Measurements from ENCODE around the gene SH3PXD2A.
A peak's percentile ranks its signal among the peaks of the same experiment; 100 is the strongest.
"Not testable (repeated sequence)": the region's sequence is repeated elsewhere in the genome, so short reads cannot be mapped to it uniquely, and the experiment has no call there.

Gene SH3PXD2A

DNA sequence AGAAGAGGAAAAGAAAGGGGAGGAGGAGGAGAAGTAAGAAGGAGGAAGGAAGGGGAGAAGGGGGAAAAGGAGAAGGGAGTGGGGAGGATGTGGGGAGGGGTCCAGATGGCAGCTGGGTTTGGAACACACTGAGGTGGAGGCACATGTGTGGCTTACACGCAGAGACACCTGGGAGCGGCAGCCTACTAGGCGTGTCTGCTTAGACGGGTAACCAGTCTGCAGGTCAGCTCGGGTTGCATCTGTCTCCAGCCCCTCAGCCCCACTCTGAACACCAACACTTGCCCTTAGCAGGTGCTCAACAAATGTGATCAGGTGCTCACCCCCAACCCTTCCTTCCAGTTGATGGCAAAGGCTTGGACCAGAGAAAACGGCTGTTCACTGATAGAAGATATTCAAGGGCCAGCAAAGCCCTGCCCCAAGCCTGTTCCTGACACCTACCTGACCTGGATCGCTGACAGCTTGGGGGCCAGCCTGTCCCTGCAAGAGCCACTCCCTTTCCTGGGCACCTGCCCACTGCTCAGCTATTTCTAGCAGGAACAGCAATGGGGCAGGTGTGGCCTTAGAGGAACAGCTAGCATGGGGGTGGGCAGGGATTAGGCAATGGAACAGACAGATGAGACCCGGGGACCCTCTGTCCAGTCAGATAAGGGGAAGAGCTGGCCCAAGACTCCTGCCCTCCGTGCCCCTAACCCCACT lies 70.5 kb downstream of the SH3PXD2A start:
- no peak for DNase-seq (ENCODE audit: low read depth)
- no peak overlapping the region for H3K9ac ChIP-seq (ENCODE audit: low read length)
- no peaks in the 10 kb centered on the region for H3K36me3 ChIP-seq (ENCODE audit: control insufficient read depth, insufficient read depth, low read length, severe bottlenecking)
- H3K27me3 ChIP-seq (replicated peaks; ENCODE audit: control insufficient read depth, insufficient read depth, low read length) = no peaks in the 10 kb centered on the region
- H3K4me1 ChIP-seq (ENCODE audit: control insufficient read depth, insufficient read depth, low read length) = peaks cover 8% of the 10 kb centered on the region
- no peaks in the 10 kb centered on the region for H3K9me3 ChIP-seq (ENCODE audit: control insufficient read depth, low read length)
- H3K4me3 ChIP-seq (ENCODE audit: low read length) = no peak overlapping the region

DNA sequence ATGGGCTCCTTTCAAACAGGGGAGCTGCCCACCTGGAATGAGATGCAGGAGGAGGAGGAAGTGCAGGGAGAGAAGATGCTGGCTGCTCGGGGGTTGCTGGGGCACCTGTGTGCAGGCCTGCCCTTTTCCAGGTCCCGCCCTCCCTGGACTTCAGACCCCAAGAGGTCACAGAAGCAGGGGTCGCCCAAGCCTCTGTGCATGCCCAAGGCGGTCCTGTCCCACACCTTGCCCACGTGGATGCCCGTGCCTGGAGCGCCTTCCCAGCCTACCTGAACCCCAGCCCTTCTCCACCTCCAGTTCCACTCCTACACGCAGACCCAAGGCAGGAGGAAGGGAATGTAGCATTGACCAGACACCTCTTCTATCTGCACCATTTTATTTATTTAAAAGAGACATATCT lies 71.3 kb downstream of the SH3PXD2A start:
- peaks cover 16% of the 10 kb centered on the region for H3K4me1 ChIP-seq (ENCODE audit: control insufficient read depth, insufficient read depth, low read length)
- no peaks in the 10 kb centered on the region for H3K36me3 ChIP-seq (ENCODE audit: control insufficient read depth, insufficient read depth, low read length, severe bottlenecking)
- H3K9me3 ChIP-seq (ENCODE audit: control insufficient read depth, low read length) = no peaks in the 10 kb centered on the region
- no peaks in the 10 kb centered on the region for H3K27me3 ChIP-seq (replicated peaks; ENCODE audit: control insufficient read depth, insufficient read depth, low read length)
- no peak overlapping the region for H3K4me3 ChIP-seq (ENCODE audit: low read length)
- no peak overlapping the region for H3K9ac ChIP-seq (ENCODE audit: low read length)
- DNase-seq (ENCODE audit: low read depth) = no peak

DNA sequence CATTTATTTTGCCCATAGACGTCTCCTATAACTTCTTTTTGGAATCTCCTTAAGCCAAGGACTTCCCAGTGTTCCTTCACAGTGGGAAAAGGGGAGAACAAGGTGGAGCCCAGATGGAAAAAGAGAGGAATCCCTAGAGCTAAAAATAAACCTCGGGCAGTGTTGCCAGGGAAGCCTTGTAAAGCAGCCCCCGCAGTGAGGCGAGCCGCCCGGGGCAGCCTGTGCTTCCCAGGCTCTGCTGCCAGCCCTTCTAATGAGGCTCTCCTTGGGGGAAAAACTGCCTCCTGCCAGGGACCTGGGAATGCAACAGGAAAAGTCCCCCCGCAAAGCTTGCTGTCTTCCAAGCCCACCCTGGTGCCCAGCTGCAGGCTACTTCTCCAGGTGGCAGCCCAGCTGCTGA lies 71.7 kb downstream of the SH3PXD2A start:
- Histone ChIP-seq H3K4me1 (ENCODE audit: control insufficient read depth, insufficient read depth, low read length) (peaks cover 16% of the 10 kb centered on the region), H3K9me3 (ENCODE audit: control insufficient read depth, low read length) (no peaks in the 10 kb centered on the region), H3K4me3 (ENCODE audit: low read length) (no peak overlapping the region), H3K36me3 (ENCODE audit: control insufficient read depth, insufficient read depth, low read length, severe bottlenecking) (no peaks in the 10 kb centered on the region), H3K9ac (ENCODE audit: low read length) (no peak overlapping the region), H3K27me3 (replicated peaks; ENCODE audit: control insufficient read depth, insufficient read depth, low read length) (no peaks in the 10 kb centered on the region)
- DNase-seq (ENCODE audit: low read depth) = no peak

DNA sequence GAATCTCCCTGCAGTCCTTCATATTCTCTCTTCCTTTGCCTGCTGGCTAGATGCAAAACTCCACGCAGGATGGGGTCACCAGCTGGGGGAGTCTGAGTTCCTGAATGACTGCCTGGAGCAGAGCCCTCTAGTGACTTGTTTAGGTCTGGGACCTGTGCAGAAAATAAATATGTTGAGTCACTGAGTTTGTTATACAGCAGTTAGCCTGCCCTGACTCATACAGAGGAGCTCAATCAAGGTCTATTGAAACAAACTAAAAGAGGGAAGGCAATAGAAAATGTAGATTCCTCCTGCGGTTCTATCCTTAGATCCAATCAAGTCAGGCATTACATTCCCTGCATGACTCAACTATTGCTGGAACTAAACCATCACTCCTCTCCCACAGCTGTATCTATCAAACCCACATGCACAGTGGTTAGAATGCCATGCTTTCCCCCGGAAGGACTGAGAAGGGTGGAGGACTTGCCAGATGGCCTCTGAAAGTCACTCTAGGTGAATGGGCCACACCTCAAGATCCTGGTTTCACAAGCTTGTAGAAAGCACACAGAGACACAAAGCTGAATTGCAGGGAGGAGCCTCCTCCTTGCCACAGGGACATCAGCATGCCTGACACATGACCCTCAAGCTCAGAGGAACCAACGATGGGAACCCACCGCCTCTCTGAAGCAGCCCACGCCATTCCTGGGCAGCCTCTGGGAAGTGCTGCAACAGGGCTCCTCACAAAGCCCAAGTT lies 73.9 kb downstream of the SH3PXD2A start:
- no peaks in the 10 kb centered on the region for H3K36me3 ChIP-seq (ENCODE audit: control insufficient read depth, insufficient read depth, low read length, severe bottlenecking)
- H3K4me3 ChIP-seq (ENCODE audit: low read length) = no peak overlapping the region
- H3K9me3 ChIP-seq (ENCODE audit: control insufficient read depth, low read length) = no peaks in the 10 kb centered on the region
- H3K9ac ChIP-seq (ENCODE audit: low read length) = no peak overlapping the region
- H3K4me1 ChIP-seq (ENCODE audit: control insufficient read depth, insufficient read depth, low read length) = peaks cover 27% of the 10 kb centered on the region
- DNase-seq (ENCODE audit: low read depth) = peak; percentile 58
- H3K27me3 ChIP-seq (replicated peaks; ENCODE audit: control insufficient read depth, insufficient read depth, low read length) = no peaks in the 10 kb centered on the region

DNA sequence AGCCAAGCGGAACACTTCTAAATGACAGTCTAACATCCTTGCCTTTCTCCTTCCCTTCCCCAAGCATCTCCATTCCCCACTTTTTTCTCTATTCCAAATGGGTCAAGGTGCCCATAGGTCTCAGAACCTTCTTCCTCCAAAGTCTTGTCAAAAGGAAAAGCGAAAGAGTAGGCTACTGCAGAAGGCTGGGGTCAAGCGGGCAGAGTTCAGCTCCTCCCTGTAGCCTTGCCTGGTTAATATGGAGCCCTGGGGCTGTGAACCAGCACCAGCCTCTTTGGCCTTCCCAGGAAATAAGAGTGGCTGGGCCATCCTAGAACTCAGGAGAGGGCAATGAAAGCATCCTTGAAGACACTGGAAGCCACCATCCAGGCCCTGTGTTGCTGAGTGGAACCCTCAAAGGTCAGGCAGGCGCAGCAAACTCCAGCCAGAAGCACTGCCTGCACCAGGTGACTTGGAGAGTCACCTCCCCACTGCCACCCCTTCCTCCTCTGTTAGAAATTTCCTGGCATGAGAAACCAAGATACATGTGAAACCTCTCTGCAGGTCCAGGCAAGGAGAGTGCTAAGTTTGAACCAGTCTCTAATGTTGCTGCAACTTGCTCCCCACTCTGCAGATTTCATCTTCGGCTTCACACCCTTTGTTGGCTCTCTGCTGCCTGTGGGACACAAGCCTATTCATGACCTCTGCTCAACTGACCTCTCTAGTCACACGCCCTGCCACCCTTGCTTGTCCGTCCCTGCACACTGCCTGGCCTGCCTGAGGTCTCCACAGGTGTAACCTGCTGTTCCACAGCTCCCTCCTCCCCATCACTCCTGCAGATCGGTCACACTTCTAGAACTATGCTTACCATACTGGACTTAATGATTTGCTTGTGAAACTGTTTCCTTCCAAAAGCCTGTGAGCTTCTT lies 74.9 kb downstream of the SH3PXD2A start:
- no peak overlapping the region for H3K9ac ChIP-seq (ENCODE audit: low read length)
- no peak for DNase-seq (ENCODE audit: low read depth)
- H3K27me3 ChIP-seq (replicated peaks; ENCODE audit: control insufficient read depth, insufficient read depth, low read length) = no peaks in the 10 kb centered on the region

DNA sequence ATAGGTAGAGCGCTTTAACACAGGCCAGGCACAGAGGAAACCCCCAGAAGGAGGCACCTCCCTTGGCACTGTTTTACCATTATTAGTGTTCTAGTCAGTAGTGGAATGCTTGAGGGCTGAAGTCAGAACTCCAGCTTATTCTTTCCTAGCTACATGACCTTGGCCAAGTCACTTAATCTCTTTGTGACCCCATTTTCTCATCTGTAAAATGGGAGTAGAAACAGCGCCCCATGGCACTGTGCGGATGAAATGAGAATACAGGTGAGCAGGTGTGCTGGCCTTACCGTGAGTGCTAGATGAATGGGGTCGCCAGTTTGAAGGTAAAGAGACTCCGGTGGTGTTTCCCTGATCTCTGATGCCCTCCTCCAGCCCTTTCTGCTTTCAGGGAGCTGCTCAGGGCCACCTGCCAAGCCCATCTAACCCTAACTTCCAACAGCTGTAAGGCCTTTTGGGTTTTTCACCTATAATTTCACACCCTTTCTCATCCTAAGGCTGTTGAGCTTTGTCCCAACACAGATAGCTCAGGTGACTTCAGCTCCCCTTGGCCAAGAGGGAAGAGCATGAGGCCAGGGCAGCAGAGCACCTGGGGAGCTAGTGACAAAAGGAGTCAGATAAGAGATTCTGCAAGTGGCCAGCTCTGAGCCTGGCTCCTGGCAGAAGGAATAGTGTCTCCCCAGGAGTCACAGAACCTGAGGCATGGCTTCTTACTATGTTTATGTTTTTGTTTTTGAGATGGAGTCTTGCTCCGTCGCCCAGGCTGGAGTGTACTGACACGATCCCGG lies 76.8 kb downstream of the SH3PXD2A start:
- DNase-seq (ENCODE audit: low read depth) = no peak
- Histone ChIP-seq H3K4me3 (ENCODE audit: low read length) (no peak overlapping the region), H3K9ac (ENCODE audit: low read length) (no peak overlapping the region), H3K9me3 (ENCODE audit: control insufficient read depth, low read length) (no peaks in the 10 kb centered on the region), H3K27me3 (replicated peaks; ENCODE audit: control insufficient read depth, insufficient read depth, low read length) (no peaks in the 10 kb centered on the region), H3K4me1 (ENCODE audit: control insufficient read depth, insufficient read depth, low read length) (peaks cover 29% of the 10 kb centered on the region), H3K36me3 (ENCODE audit: control insufficient read depth, insufficient read depth, low read length, severe bottlenecking) (no peaks in the 10 kb centered on the region)

More for the DNA sequence above, 74.9 kb downstream of the SH3PXD2A start:
- Histone ChIP-seq H3K36me3 (ENCODE audit: control insufficient read depth, insufficient read depth, low read length, severe bottlenecking) (no peaks in the 10 kb centered on the region), H3K9me3 (ENCODE audit: control insufficient read depth, low read length) (no peaks in the 10 kb centered on the region), H3K4me1 (ENCODE audit: control insufficient read depth, insufficient read depth, low read length) (peaks cover 29% of the 10 kb centered on the region), H3K4me3 (ENCODE audit: low read length) (no peak overlapping the region)

DNA sequence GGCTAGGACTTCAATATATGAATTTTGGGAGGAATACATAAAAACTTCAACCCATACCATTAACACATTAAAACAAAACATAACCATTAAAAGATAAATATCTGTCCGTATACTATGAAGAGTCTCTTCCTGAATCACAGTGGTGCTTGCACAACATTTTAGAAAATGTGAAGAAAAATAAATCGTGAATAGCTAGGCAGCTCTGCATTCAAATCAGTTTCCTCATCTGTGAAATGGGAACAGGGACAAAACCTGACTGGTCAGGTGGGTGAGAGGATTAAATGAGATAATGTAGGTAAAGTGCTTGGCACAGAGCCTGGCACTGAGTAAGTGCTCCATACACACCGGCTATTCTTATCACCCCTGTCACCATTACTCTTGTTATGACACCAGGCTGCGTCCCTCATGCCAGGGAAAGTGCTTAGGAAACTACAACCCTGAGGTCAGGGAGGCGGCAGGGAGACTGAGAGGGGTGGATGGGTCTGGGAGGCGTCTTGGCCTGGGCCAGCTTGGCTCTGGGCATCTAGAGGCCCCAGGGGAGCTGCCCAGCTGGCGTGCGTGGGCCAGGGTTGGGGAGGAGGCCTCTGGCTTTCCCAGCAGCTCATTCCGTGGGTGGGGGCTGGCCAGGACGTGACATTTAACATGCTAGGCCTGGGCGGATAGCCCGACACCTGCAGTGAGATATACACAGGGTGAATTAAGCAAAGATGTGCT lies 78.3 kb downstream of the SH3PXD2A start:
- no peak for DNase-seq (ENCODE audit: low read depth)
- no peaks in the 10 kb centered on the region for H3K27me3 ChIP-seq (replicated peaks; ENCODE audit: control insufficient read depth, insufficient read depth, low read length)
- H3K36me3 ChIP-seq (ENCODE audit: control insufficient read depth, insufficient read depth, low read length, severe bottlenecking) = no peaks in the 10 kb centered on the region
- no peaks in the 10 kb centered on the region for H3K9me3 ChIP-seq (ENCODE audit: control insufficient read depth, low read length)
- H3K4me1 ChIP-seq (ENCODE audit: control insufficient read depth, insufficient read depth, low read length) = peaks cover 33% of the 10 kb centered on the region
- no peak overlapping the region for H3K9ac ChIP-seq (ENCODE audit: low read length)
- no peak overlapping the region for H3K4me3 ChIP-seq (ENCODE audit: low read length)

DNA sequence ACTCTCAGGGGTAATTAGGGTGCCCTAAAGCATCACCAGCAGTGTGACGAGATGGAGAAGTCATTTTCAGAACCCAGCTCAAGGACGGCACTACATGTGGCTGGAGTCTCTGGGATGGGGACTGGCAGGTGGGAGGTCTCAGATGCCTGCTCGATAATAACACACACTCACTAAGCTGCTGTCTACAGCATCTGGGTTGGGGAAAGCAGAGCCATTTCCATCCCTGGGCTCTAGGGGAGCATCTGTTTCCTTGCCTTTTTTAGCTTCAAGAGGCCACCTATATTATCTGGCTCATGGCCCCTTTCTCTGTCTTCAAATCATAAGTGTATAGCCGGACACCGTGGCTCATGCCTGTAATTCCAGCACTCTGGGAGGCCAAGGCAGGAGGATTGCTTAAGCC lies 79.6 kb downstream of the SH3PXD2A start:
- peaks cover 30% of the 10 kb centered on the region for H3K4me1 ChIP-seq (ENCODE audit: control insufficient read depth, insufficient read depth, low read length)
- H3K9me3 ChIP-seq (ENCODE audit: control insufficient read depth, low read length) = no peaks in the 10 kb centered on the region
- no peak for DNase-seq (ENCODE audit: low read depth)
- H3K9ac ChIP-seq (ENCODE audit: low read length) = no peak overlapping the region
- no peaks in the 10 kb centered on the region for H3K36me3 ChIP-seq (ENCODE audit: control insufficient read depth, insufficient read depth, low read length, severe bottlenecking)
- H3K27me3 ChIP-seq (replicated peaks; ENCODE audit: control insufficient read depth, insufficient read depth, low read length) = no peaks in the 10 kb centered on the region
- no peak overlapping the region for H3K4me3 ChIP-seq (ENCODE audit: low read length)

DNA sequence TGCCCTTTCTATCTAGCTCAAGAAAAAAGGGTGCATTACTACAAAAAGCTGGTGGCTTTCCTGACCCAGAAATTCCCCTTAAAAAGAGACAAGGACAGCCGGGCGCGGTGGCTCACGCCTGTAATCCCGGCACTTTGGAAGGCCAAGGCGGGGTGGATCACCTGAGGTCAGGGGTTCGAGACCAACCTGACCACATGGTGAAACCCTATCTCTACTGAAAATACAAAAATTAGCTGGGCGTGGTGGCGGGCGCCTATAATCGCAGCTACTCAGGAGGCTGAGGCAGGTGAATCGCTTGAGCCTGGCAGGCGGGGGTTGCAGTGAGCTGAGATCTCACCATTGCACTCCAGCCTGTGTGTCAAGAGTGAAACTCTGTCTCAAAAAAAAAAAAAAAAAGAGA lies 82.5 kb downstream of the SH3PXD2A start:
- peaks cover 20% of the 10 kb centered on the region for H3K4me1 ChIP-seq (ENCODE audit: control insufficient read depth, insufficient read depth, low read length)
- peak overlapping the region; percentile 79 for H3K9ac ChIP-seq (ENCODE audit: low read length)
- peak overlapping the region; percentile 80 for H3K4me3 ChIP-seq (ENCODE audit: low read length)
- H3K36me3 ChIP-seq (ENCODE audit: control insufficient read depth, insufficient read depth, low read length, severe bottlenecking); DNase-seq (ENCODE audit: low read depth); H3K9me3 ChIP-seq (ENCODE audit: control insufficient read depth, low read length); H3K27me3 ChIP-seq (replicated peaks; ENCODE audit: control insufficient read depth, insufficient read depth, low read length): not testable (repeated sequence)

DNA sequence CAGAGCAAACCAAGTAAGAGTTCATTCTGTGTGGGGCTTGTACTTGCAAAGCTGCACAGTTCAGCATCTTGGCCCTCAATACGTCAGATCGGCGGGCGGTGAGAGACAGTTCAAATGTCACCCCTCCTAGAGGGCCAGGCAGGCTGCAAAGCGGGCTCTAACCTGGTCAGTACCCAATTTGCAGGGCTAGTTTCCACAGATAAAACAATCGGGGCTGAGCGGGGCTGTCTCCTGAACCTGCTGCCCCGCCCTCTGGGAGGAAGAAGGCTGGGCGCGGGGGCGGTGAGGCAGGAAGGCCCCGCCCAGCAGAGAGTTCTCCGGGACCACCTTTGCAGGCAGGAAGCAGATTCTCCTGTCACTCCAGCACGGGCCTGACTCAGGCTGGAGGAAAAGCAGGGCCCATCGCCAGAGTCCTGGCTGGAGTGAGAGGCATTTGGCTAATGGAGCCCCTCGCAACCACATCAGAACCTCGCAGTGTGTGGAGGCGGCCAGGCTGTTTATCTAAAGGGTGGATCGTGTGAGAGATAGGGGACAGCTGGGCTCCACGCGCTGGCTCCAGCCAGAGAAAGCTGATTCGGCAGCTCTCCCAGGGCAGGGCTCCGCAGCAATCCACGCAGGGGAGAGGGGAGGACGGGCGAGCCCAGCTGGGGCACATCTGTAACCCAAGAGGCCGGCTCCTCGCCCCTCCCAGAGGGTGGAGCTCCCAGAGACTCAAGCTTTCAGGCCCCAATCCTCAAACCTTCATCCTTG lies 83.1 kb downstream of the SH3PXD2A start:
- no peaks in the 10 kb centered on the region for H3K27me3 ChIP-seq (replicated peaks; ENCODE audit: control insufficient read depth, insufficient read depth, low read length)
- peak overlapping the region; percentile 79 for H3K9ac ChIP-seq (ENCODE audit: low read length)
- H3K9me3 ChIP-seq (ENCODE audit: control insufficient read depth, low read length) = no peaks in the 10 kb centered on the region
- H3K4me1 ChIP-seq (ENCODE audit: control insufficient read depth, insufficient read depth, low read length) = peaks cover 15% of the 10 kb centered on the region
- peak overlapping the region; percentile 80 for H3K4me3 ChIP-seq (ENCODE audit: low read length)
- peak; percentile 91 for DNase-seq (ENCODE audit: low read depth)
- H3K36me3 ChIP-seq (ENCODE audit: control insufficient read depth, insufficient read depth, low read length, severe bottlenecking) = no peaks in the 10 kb centered on the region
